Peyer's patch (tissue), 4 donors: Measurements from ENCODE around the gene TBCB.
"Not testable (repeated sequence)": the region's sequence is repeated elsewhere in the genome, so short reads cannot be mapped to it uniquely, and the experiment has no call there.

Source experiments
- CTCF ChIP-seq, 6 experiments: fragments of 450-650 bp in 4 of 6; fragments of 200-600 bp in 2 of 6; sonication (generic) in 1 of 6; IDR thresholded peaks; one replicate each; pipeline ENCODE4 v1.5.1; 2017 to 2019; ENCODE audit warnings: antibody characterized with exemption in 6 of 6, mild to moderate bottlenecking in 3 of 6, moderate library complexity in 1 of 6
- POLR2A ChIP-seq, 2 donors: fragments of 450-650 bp; IDR thresholded peaks; one replicate each; pipeline ENCODE4 v1.5.1; 2017; ENCODE audit warnings: antibody characterized with exemption in 2 of 2, mild to moderate bottlenecking in 2 of 2, moderate library complexity in 2 of 2

- not testable (repeated sequence) for TF ChIP-seq CTCF, POLR2A (IDR thresholded peaks at IDR 0.05)
Measured at GRCh38 chr19:36068810-36069499, 46.3 kb upstream of the TBCB start.
